ENCODE results near the gene RCBTB1.

GRCh38 chr13:49630580-49630979 is 45.2 kb upstream of the RCBTB1 start:
- no peak for TF ChIP-seq CTCF (conservative IDR thresholded peaks at IDR 0.05)
- no peak for TF ChIP-seq ZFX (IDR thresholded peaks at IDR 0.05)

All from C4-2B (cell line).